HepG2 (cell line): ENCODE data around the gene ZBTB22.

ENCODE experiments used
- EZH2 ChIP-seq: conservative IDR thresholded peaks from 2 replicates; pipeline ENCODE4 v1.6.1; 2012; ENCODE audit warnings: mild to moderate bottlenecking, low read depth, low read length, moderate library complexity
- MEIS1 ChIP-seq: sonication (generic); formaldehyde crosslinking; IDR thresholded peaks from 2 replicates; pipeline ENCODE4 v1.9.0; 2021; ENCODE audit warnings: mild to moderate bottlenecking, missing genetic modification reagents, moderate library complexity, borderline replicate concordance
- NFIC ChIP-seq: IDR thresholded peaks from 2 replicates; pipeline ENCODE4 v1.6.1; 2012; ENCODE audit warnings: mild to moderate bottlenecking, low read length, inconsistent platforms
- REPIN1 ChIP-seq: sonication (generic); formaldehyde crosslinking; IDR thresholded peaks from 2 replicates; pipeline ENCODE4 v1.8.0; 2022; ENCODE audit warnings: missing genetic modification reagents, low read depth, mild to moderate bottlenecking, borderline replicate concordance
- SIN3A ChIP-seq: IDR thresholded peaks from 2 replicates; pipeline ENCODE4 v1.6.1; 2011; ENCODE audit warnings: low read depth, mild to moderate bottlenecking, control low read depth, low read length, borderline replicate concordance
- SP1 ChIP-seq, 2 experiments: fragments of 450-650 bp in 1 of 2; sonication (generic) in 1 of 2; formaldehyde crosslinking in 1 of 2; IDR thresholded peaks; 2 replicates each; pipeline versions ENCODE4 v1.4.0 to v1.6.1; 2016 to 2020; ENCODE audit warnings: missing genetic modification reagents in 1 of 2
- ZNF282 ChIP-seq: fragments of 450-650 bp; IDR thresholded peaks from 2 replicates; pipeline ENCODE4 v1.6.1; 2018; ENCODE audit not compliant: partially characterized antibody
- ZNF335 ChIP-seq: sonication (generic); formaldehyde crosslinking; IDR thresholded peaks from 2 replicates; pipeline ENCODE4 v1.4.0; 2020; ENCODE audit warnings: missing genetic modification reagents
- ZSCAN31 ChIP-seq: sonication (generic); formaldehyde crosslinking; IDR thresholded peaks from 2 replicates; pipeline ENCODE4 v1.5.0; 2020; ENCODE audit warnings: low read depth, mild to moderate bottlenecking, missing genetic modification reagents
- TF ChIP-seq, protein P1 (sequence below), 2 experiments: sonication (generic) in 1 of 2; formaldehyde crosslinking in 1 of 2; IDR thresholded peaks; 2 replicates each; pipeline versions ENCODE4 v1.5.1 to v1.6.1; 2011 to 2020; ENCODE audit warnings: borderline replicate concordance in 1 of 2, low read depth in 1 of 2, low read length in 1 of 2, mild to moderate bottlenecking in 1 of 2, missing genetic modification reagents in 1 of 2, moderate library complexity in 1 of 2
- TF ChIP-seq, protein P2 (sequence below): sonication (generic); formaldehyde crosslinking; IDR thresholded peaks from 2 replicates; pipeline ENCODE4 v1.8.1; 2023; ENCODE audit warnings: mild to moderate bottlenecking, missing genetic modification reagents, borderline replicate concordance
- TF ChIP-seq, protein P3 (sequence below): IDR thresholded peaks from 2 replicates; pipeline ENCODE4 v1.6.1; 2016; ENCODE audit warnings: missing genetic modification reagents, missing compliant biosample characterization
- TF ChIP-seq, protein P4 (sequence below): sonication (generic); formaldehyde crosslinking; IDR thresholded peaks from 2 replicates; pipeline ENCODE4 v1.4.0; 2020; ENCODE audit warnings: missing genetic modification reagents, borderline replicate concordance

DNA sequence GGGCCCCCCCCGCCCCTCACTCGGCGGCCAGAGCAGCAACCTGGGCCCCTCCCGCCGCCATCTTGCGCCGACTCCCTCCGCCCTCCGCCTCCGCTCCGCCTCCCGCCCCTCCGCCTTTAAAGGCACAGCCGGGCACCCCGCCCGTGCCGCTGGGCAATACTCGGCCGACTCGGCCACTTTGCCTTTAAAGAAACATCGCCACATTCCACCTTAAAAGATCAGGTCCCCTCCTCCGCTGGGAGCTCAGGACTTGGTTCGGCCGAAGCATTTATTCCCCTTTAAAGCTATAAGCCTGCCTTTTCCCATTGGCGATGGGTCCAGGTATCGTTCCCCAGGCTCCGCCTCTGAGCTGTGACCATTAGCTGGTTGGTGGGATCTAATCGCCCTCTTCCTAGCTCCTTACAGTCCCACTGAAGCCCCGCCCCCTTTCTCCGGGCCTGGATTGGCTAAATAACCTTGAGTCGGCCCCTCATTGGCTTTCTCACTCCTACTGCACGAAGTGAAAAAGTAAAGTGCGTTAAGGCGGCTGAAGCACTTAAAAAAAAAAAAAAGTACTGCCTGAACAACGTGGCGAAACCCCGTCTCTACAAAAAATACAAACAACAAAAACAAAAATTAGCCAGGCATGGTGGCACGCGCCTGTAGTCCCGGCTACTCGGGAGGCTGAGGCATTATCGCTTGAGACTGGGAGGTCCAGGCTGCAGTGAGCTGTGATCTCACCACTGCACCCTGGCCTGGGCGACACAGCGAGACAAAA lies at the start of gene ZBTB22:
- TF ChIP-seq, protein P1, sequence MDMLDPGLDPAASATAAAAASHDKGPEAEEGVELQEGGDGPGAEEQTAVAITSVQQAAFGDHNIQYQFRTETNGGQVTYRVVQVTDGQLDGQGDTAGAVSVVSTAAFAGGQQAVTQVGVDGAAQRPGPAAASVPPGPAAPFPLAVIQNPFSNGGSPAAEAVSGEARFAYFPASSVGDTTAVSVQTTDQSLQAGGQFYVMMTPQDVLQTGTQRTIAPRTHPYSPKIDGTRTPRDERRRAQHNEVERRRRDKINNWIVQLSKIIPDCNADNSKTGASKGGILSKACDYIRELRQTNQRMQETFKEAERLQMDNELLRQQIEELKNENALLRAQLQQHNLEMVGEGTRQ (IDR thresholded peaks at IDR 0.05; ENCODE audit: low read depth, low read length) = no peak
- TF ChIP-seq, protein P1 (CRISPR knock-in tag; IDR thresholded peaks at IDR 0.05; ENCODE audit: borderline replicate concordance) = no peak; the same call in 1 of the 2 replicates
- TF ChIP-seq SIN3A = no peak; the same call in 1 of the 2 replicates
- no peak for TF ChIP-seq MEIS1
- no peak for TF ChIP-seq REPIN1
- TF ChIP-seq, protein P2, sequence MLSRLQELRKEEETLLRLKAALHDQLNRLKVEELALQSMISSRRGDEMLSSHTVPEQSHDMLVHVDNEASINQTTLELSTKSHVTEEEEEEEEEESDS (CRISPR knock-in tag) = no peak
- TF ChIP-seq SP1 (IDR thresholded peaks at IDR 0.05) = no peak
- TF ChIP-seq SP1 (CRISPR knock-in tag; IDR thresholded peaks at IDR 0.05) = peak; percentile 63
- no peak for TF ChIP-seq EZH2
- no peak for TF ChIP-seq ZNF335
- TF ChIP-seq NFIC = no peak
- TF ChIP-seq ZNF282 = no peak
- TF ChIP-seq, protein P3, sequence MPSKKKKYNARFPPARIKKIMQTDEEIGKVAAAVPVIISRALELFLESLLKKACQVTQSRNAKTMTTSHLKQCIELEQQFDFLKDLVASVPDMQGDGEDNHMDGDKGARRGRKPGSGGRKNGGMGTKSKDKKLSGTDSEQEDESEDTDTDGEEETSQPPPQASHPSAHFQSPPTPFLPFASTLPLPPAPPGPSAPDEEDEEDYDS (CRISPR knock-in tag) = peak; percentile 87; the same call in 1 of the 2 replicates
- TF ChIP-seq, protein P4, sequence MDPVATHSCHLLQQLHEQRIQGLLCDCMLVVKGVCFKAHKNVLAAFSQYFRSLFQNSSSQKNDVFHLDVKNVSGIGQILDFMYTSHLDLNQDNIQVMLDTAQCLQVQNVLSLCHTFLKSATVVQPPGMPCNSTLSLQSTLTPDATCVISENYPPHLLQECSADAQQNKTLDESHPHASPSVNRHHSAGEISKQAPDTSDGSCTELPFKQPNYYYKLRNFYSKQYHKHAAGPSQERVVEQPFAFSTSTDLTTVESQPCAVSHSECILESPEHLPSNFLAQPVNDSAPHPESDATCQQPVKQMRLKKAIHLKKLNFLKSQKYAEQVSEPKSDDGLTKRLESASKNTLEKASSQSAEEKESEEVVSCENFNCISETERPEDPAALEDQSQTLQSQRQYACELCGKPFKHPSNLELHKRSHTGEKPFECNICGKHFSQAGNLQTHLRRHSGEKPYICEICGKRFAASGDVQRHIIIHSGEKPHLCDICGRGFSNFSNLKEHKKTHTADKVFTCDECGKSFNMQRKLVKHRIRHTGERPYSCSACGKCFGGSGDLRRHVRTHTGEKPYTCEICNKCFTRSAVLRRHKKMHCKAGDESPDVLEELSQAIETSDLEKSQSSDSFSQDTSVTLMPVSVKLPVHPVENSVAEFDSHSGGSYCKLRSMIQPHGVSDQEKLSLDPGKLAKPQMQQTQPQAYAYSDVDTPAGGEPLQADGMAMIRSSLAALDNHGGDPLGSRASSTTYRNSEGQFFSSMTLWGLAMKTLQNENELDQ = no peak
- TF ChIP-seq ZSCAN31 (CRISPR knock-in tag) = 0 out of 2 replicates have a peak, but pooled peaks have one; percentile 32
